CD4-positive, alpha-beta T cell treated with Interleukin-17A for 4 hours (primary cell): ENCODE data around the gene SLC46A2.

Experiments
- DNase-seq: peaks from one replicate; pipeline ENCODE4 v3.0.0-alpha.2; 2020; ENCODE audit warnings: mixed read lengths

Gene SLC46A2

DNA sequence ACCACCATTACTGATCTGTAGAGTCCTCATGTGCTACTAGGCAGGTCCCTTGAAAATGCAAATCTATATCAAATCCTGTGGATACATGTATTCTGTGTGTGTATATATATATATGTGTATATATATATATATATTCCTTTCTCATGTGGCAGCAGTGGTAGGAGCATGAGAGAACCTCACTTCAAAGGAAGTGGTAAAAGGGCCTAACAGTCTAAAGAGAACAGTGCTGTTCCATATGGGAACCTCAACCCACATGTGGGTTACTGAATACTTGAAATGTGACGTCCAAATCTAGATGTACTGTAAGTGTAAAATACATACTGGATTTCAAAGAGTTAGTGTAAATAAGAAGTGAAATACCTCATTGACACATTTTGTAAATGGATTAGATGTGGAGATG is 5.4 kb downstream of the SLC46A2 start:
- no peak for DNase-seq

DNA sequence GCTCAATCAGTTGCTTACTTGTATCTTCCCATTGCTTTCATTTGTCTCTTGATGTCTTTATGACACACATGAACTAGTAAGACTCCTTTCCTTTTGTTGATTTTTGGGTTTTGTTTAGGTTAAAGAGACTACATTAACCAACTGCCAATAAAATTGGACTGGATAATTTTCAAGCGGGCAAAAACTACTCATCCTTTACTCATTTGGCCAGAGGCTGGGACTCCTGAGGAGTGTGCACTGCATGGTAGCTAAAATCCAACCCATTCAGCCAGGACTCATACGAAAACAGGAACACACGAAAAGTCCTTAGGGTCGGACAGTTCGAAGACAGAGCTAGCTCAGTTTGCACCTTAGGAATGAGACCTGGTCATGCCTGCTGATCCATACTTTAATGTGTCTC is 6.0 kb downstream of the SLC46A2 start:
- no peak for DNase-seq

DNA sequence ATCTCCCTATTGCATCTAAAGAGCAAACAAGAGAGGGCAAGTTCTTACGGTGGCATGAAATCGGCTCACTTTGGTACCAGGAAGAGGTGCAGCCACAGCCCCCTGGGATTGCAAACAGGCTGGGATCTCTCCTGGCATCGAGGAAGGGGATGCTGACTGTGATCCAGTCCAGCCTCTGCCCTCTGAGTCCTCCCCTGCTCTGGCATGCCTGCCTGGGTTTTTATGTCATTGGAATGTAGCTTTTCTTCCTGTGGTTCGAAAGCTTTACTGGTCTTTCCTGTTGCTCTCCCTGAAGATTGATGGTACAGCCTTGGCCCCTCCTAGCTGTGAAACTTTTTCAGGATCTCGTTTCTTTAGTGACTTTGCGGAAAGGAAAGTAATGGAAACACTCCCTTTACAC is 6.6 kb downstream of the SLC46A2 start:
- DNase-seq: no peak

- no peak for DNase-seq
These were observed 9.3 kb downstream of the SLC46A2 start for GRCh38 chr9:112881331-112881730.

DNA sequence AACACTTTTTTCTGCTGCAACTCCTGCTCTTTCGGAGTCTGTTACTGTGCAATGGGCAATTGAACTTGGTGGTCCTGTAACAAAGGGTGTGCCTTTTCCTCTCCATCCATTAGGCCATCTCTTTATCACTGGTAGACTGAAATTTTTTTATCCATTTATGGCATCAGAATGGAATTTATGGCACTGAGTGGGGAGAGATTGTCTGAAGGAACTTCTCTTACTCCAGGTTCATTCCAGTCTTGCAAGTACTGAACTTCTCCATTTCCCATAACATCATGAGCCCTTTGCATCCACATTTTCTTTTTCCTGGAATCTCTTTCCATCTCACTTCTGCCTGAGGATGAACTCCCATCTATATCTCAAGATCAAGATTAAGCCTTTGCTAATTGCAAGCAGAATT is 10.0 kb downstream of the SLC46A2 start:
- no peak for DNase-seq

GRCh38 chr9:112878752-112879151 is 11.9 kb downstream of the SLC46A2 start:
- DNase-seq: no peak

DNA sequence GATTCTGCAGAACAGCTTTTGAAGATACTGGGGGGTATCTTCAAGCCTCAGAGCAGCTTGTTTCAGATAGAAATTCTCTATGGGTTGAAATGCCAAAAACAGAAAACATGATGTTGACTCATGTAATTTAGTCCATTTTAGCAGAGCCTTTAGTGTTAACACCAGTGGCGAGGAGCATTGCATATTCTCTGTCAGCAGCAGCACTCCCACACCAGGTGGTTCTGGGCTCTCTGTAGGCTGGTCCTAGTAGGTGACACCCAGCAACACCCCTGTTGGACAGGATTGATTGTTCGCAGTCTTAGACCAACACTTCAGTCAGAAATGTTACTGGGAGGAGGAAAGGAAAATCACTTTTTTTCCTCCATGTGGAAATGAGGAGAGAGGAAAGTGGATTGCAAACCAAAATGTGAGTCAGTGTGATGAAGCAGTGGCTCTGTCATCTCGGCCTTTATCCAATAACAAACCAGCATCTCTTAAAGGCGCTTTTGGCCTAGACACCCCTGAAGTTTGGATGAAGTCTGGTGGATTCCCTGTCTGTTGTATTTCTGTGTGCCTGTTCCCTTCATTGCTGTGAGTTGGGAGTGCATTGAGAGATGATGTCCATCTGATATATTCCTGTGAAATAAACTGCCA is 16.8 kb downstream of the SLC46A2 start:
- DNase-seq: no peak

- no peak for DNase-seq
These were observed 18.7 kb downstream of the SLC46A2 start for GRCh38 chr9:112872019-112872418.

DNA sequence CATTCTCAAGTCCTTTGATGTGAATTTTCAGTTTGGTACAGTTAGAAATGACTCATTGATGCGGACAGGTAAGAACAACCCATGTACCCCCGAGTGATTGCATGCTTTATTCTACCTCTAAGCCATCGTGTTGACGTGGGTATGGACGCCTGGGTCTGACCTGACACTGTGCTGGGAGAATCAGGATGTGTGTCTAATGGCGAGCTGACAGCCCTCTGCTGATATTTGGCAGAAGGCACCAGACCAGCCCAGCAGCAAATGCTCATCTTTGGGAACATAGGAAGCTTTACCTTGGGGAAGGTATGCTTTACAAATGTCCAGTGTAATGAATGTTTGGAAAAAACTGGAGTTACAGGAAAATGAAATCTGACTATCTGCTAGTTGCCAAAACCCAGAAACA is 20.1 kb downstream of the SLC46A2 start:
- no peak for DNase-seq

- no peak for DNase-seq
These were observed 20.8 kb downstream of the SLC46A2 start for GRCh38 chr9:112869917-112870316.

DNA sequence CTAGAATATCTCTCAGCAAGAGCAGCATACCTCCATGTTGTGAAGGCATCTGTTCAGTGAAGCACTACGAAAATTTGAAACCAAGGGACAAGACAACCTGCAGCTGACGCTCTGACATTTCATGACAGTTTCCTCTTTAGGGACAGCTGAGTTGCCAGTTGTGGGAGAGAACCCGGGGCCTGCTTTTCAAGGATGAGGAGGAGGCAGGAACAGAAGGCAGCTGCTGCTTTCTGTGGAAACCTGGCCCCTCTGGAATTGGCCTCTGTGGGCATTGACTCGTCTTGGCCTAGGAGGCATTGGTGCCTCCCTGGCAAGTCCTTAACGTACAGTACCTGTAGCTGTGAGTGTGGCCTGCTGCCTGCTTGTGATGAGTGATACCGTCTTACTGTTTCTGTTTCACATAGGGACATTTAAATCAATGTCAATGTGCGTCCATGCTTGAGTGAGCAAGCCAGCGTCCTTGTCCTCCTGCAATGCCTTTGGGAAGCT is 21.6 kb downstream of the SLC46A2 start:
- DNase-seq: no peak

DNA sequence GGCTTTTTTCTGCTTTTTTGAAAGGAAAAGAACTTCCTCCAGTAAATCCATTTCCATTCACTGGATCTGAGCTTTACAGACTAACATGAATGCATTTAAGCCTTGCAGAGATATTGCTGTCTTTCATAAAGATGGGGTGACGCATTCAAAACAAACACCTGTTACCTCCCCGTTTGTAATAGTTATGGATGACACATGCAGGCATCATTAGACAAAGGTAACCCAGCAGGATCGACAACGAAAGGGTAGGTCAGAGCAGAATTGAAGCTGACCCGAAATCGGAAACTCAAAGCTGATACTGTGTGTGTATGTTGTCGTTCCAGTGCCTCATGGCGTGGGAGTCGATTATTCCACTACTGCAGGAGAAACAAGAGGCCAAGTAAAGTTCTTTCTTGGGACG is 22.2 kb downstream of the SLC46A2 start:
- DNase-seq: no peak

DNA sequence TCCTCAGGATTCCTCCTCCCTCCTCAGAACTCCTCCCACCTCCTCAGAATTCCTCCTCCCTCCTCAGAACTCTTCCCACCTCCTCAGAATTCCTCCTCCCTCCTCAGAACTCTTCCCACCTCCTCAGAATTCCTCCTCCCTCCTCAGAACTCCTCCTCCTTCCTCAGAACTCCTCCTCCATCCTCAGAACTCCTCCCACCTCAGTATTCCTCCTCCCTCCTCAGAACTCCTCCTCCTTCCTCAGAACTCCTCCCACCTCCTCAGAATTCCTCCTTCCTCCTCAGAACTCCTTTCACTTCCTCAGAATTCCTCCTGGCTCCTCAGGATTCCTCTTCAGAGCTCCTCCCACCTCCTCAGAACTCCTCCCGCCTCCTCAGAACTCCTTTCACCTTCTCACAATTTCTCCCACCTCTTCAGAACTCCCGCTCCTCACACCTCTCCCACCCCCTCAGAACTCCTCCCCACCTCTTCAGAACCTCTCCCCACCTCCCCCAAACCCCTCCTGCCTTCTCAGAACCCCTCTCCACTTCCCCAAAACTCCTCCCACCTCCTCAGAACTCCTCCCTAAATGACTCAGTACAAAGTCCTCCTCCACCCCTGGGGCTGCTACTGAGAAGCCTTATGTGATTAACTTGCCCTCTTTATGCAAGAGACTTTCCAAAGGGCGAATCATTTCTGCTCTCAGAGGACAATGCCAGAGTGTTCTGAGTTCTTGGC is 23.2 kb downstream of the SLC46A2 start:
- no peak for DNase-seq

GRCh38 chr9:112866662-112867274 is 23.9 kb downstream of the SLC46A2 start:
- no peak for DNase-seq

- no peak for DNase-seq
These were observed 25.7 kb downstream of the SLC46A2 start for GRCh38 chr9:112864982-112865381.

- DNase-seq: no peak
These were observed 26.3 kb downstream of the SLC46A2 start for GRCh38 chr9:112864403-112864802.

GRCh38 chr9:112863746-112864145 is 26.9 kb downstream of the SLC46A2 start:
- no peak for DNase-seq

GRCh38 chr9:112863214-112863613 is 27.5 kb downstream of the SLC46A2 start:
- no peak for DNase-seq

DNA sequence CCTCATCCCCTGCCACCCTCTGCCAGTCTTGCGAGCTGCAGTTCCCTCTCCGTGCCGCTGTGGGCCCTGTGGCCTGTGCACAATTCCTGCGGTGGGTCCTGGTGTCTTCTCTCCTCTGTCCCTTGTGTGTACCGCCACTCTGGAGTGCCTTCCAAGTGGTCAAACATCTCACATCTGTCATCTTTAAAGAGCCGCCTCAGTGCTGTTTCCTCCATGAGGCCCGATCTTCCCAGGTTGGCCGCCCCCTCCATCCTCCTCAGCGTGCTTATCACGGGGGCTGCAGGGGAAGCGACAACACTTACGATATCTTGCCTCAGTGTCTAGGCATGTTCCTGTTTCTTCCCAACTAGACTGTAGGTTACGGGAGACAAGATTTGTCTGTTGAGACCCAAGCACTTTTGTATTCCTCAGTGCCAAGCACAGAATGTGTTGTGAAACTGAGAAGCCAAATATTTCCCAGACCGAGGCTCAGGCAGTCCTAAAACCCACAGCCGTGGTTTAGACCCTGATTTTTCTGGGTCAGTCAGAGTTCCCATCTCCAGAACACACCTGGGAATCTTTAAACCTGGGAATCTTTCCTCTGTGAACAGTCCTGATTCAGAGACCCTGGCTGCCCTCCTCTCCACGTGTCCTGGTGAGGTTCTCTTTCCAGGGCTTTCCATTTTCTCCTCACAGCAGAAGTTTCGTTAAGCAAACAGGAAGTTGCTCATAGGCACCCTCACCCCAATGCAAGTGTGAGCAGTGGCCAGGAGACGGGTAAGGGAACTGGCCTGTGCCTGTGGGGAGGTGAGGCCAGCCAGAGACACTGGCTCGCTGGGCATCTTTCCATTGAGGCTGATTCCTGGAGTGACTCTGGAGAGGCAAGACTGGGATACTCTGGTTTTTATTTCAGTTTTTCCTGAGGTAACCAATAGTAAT is 28.8 kb downstream of the SLC46A2 start:
- DNase-seq: no peak

DNA sequence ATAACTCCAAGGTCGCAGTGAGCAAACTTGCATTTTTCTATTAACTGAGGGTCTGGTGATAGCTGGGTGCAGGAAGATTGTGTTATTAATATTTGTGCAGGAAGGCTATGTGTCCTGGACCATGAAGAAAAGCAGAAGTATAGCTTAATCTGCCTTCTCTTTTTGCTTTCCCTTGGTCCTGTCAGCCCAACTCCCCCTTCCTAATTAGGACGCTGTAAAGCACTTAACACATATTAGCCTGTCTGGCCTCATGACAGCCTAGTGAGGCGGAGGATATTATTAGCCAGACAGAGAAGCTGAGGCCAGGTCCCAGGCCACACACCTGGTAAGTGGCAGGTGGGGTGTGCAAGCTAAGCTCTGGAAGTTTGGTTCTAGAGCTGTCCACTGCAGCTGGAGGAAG is 29.5 kb downstream of the SLC46A2 start:
- no peak for DNase-seq

DNA sequence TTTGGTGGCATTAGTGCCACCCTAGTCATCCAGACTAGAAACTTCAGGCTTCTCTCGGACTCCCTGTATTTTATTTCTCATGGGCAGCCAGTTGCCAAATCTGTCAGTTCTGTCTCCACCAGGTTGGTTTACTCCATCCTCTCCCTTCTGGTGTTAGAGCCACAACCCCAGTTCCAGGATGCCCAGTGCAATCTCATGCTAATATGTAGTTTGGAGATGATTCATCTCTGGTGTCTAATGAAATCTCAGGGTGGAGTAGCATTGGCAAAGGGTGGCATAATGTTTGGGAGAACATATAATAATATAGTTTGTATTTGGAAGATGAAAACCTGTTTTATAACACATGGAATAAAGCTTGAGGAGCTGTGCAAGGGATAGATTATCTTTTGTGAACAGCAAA is 30.2 kb downstream of the SLC46A2 start:
- no peak for DNase-seq

- DNase-seq: no peak
These were observed 32.0 kb downstream of the SLC46A2 start for GRCh38 chr9:112858625-112859147.

GRCh38 chr9:112858005-112858404 is 32.7 kb downstream of the SLC46A2 start:
- no peak for DNase-seq
